Trophoblast cell (in vitro differentiated cells and primary cell): ENCODE data around the gene ERLIN1.

ENCODE experiments used
- DNase-seq, 2 donors: peaks; one replicate each; pipeline ENCODE4 v3.0.0-alpha.2; 2016
- H2AFZ ChIP-seq: 2 replicates; pipeline ENCODE4 v1.6.1; 2013; ENCODE audit warnings: low read length, moderate library complexity, mild to moderate bottlenecking; ENCODE audit not compliant: insufficient read depth, poor library complexity
- H2AK5ac ChIP-seq: 2 replicates; pipeline ENCODE4 v1.6.1; 2013; ENCODE audit warnings: mild to moderate bottlenecking, low read length
- H2BK120ac ChIP-seq: 2 replicates; pipeline ENCODE4 v1.6.1; 2013; ENCODE audit warnings: low read length, mild to moderate bottlenecking, moderate library complexity; ENCODE audit not compliant: insufficient read depth, poor library complexity
- H2BK12ac ChIP-seq: 2 replicates; pipeline ENCODE4 v1.6.1; 2013; ENCODE audit warnings: mild to moderate bottlenecking, low read length, moderate library complexity
- H2BK5ac ChIP-seq: 2 replicates; pipeline ENCODE4 v1.6.1; 2013; ENCODE audit warnings: low read length, low read depth, moderate library complexity, mild to moderate bottlenecking; ENCODE audit not compliant: poor library complexity
- H3K14ac ChIP-seq: 2 replicates; pipeline ENCODE4 v1.6.1; 2013; ENCODE audit warnings: mild to moderate bottlenecking, low read length
- H3K18ac ChIP-seq: 2 replicates; pipeline ENCODE4 v1.6.1; 2013; ENCODE audit warnings: mild to moderate bottlenecking, low read length
- H3K23ac ChIP-seq: 2 replicates; pipeline ENCODE4 v1.6.1; 2013; ENCODE audit warnings: low read length
- H3K27ac ChIP-seq: 2 replicates; pipeline ENCODE4 v1.5.1; 2013; ENCODE audit warnings: low read depth, mild to moderate bottlenecking, inconsistent platforms, low read length, moderate library complexity
- H3K27me3 ChIP-seq: 2 replicates; pipeline ENCODE4 v1.6.1; 2013; ENCODE audit warnings: inconsistent platforms, mild to moderate bottlenecking, low read length, moderate library complexity; ENCODE audit not compliant: insufficient read depth
- H3K36me3 ChIP-seq, 2 experiments: 1 replicate in 1 of 2; 2 replicates in 1 of 2; pipeline ENCODE4 v1.6.1; 2013; ENCODE audit warnings: low read length in 2 of 2, mild to moderate bottlenecking in 2 of 2, moderate library complexity in 1 of 2; ENCODE audit not compliant: insufficient read depth in 2 of 2, control insufficient read depth in 1 of 2
- H3K4ac ChIP-seq: 2 replicates; pipeline ENCODE4 v1.6.1; 2013; ENCODE audit warnings: low read depth, mild to moderate bottlenecking, low read length, moderate library complexity
- H3K4me1 ChIP-seq, 2 experiments: 1 replicate in 1 of 2; 2 replicates in 1 of 2; pipeline ENCODE4 v1.6.1; 2013; ENCODE audit warnings: low read length in 2 of 2, mild to moderate bottlenecking in 2 of 2, moderate library complexity in 1 of 2; ENCODE audit not compliant: insufficient read depth in 2 of 2, control insufficient read depth in 1 of 2
- H3K4me2 ChIP-seq: 2 replicates; pipeline ENCODE4 v1.6.1; 2013; ENCODE audit warnings: inconsistent platforms, mild to moderate bottlenecking, low read length, moderate library complexity
- H3K4me3 ChIP-seq: 2 replicates; pipeline ENCODE4 v1.5.1; 2013; ENCODE audit warnings: mild to moderate bottlenecking, low read depth, low read length, inconsistent platforms
- H3K79me1 ChIP-seq: one replicate; pipeline ENCODE4 v1.6.1; 2013; ENCODE audit warnings: low read length
- H3K79me2 ChIP-seq: 2 replicates; pipeline ENCODE4 v1.6.1; 2013; ENCODE audit warnings: low read length, mild to moderate bottlenecking; ENCODE audit not compliant: control insufficient read depth, insufficient read depth, poor library complexity
- H3K9ac ChIP-seq: 2 replicates; pipeline ENCODE4 v1.6.1; 2013; ENCODE audit warnings: mild to moderate bottlenecking, low read length
- H3K9me3 ChIP-seq: 2 replicates; pipeline ENCODE4 v1.6.1; 2013; ENCODE audit warnings: low read depth, mild to moderate bottlenecking, control low read depth, inconsistent platforms, low read length; ENCODE audit not compliant: insufficient read depth
- H4K12ac ChIP-seq: 2 replicates; pipeline ENCODE4 v1.6.1; 2013; ENCODE audit warnings: low read depth, mild to moderate bottlenecking, low read length, moderate library complexity
- H4K8ac ChIP-seq: 2 replicates; pipeline ENCODE4 v1.6.1; 2013; ENCODE audit warnings: low read depth, mild to moderate bottlenecking, low read length, moderate library complexity
- H4K91ac ChIP-seq: one replicate; pipeline ENCODE4 v1.6.1; 2013; ENCODE audit warnings: low read depth, mild to moderate bottlenecking, low read length, moderate library complexity
- WGBS: extraction: QIAGEN DNeasy Blood & Tissue Kit; methylation state at CpG from one replicate; pipeline ENCODE4 v1.1.7; 2013; ENCODE audit warnings: missing lambda C conversion rate; ENCODE audit not compliant: insufficient read length, insufficient coverage; ENCODE audit errors: extremely low coverage; 5-methylcytosine and 5-hydroxymethylcytosine counted together

Gene ERLIN1

DNA sequence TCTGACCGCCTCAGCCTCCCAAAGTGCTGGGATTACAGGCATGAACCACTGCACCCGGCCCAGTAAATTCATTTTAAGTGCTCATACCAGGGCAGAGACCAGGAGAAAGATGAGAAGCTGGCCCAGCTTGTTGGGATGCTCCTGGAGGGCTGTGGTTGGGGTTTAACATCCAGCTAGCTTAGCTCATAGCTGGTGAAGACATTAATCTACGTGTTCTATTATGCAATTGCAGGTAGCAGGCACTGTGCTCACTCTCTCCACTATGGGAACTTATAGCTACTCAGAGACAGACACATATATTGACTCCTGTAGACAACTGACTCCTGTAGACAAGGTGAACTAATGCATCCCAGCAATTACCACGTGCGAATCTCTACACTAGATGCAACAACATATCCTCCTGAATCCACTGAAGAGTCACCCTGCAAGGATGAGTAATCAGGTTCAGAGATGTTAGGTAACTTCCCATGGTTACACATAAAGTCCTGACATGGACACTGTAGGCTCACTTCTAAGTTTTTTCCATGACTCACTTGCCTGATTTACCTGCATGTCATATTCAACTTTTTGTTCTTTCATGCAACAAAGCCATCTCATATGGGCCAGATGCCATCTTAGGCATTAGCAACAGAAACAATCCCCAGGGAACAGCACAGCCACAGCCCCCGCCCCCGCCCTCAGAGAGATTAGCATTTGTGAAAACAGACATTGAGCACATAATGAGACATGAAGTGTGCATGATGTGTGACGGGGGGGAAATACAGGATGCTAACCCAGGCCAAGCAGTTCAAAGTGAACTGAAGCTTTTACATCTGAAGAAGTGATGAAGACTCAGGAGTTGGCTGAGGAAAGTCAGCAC, 37.2 kb downstream of the ERLIN1 start:
- Histone ChIP-seq H3K79me1 (no peaks in the 10 kb centered on the region), H2BK12ac (no peak overlapping the region), H2BK120ac (no peak overlapping the region), H3K9ac (no peak overlapping the region), H3K14ac (no peak overlapping the region), H3K18ac (no peak overlapping the region), H2BK5ac (no peak overlapping the region), H3K4me1 (no peaks in the 10 kb centered on the region), H3K36me3 (peaks cover 2 to 25% of the 10 kb centered on the region in 2 experiments), H2AFZ (no peak overlapping the region), H3K23ac (no peak overlapping the region), H3K4ac (no peak overlapping the region), H3K27ac (no peak overlapping the region), H2AK5ac (no peak overlapping the region), H3K79me2 (no peaks in the 10 kb centered on the region), H4K12ac (no peak overlapping the region), H4K8ac (no peak overlapping the region), H3K4me2 (no peak overlapping the region), H3K4me3 (no peak overlapping the region), H3K27me3 (no peaks in the 10 kb centered on the region), H3K9me3 (no peaks in the 10 kb centered on the region), H4K91ac (no peak overlapping the region)
- peak; percentile 67 to 92 for DNase-seq
- no CpG with 5 or more reads among the region's 8 CpGs for WGBS

- Histone ChIP-seq H3K79me1 (no peaks in the 10 kb centered on the region), H3K9me3 (no peaks in the 10 kb centered on the region), H3K23ac (no peak overlapping the region), H3K36me3 (peaks cover 2 to 17% of the 10 kb centered on the region in 2 experiments), H3K27ac (no peak overlapping the region), H2AFZ (no peak overlapping the region), H3K18ac (no peak overlapping the region), H4K91ac (no peak overlapping the region), H3K4me1 (no peaks in the 10 kb centered on the region), H4K8ac (no peak overlapping the region), H3K14ac (no peak overlapping the region), H3K27me3 (no peaks in the 10 kb centered on the region), H3K4me3 (no peak overlapping the region), H2AK5ac (no peak overlapping the region), H2BK12ac (no peak overlapping the region), H3K4ac (no peak overlapping the region), H3K9ac (no peak overlapping the region), H3K79me2 (no peaks in the 10 kb centered on the region), H3K4me2 (no peak overlapping the region), H2BK5ac (no peak overlapping the region), H4K12ac (no peak overlapping the region), H2BK120ac (no peak overlapping the region)
- no CpG with 5 or more reads among the region's 2 CpGs for WGBS
- DNase-seq: peak; percentile 35 to 72
Observed at GRCh38 chr10:100146875-100147650, 38.8 kb downstream of the ERLIN1 start.

GRCh38 chr10:100146398-100146797, 39.4 kb downstream of the ERLIN1 start:
- Histone ChIP-seq H3K14ac (no peak overlapping the region), H3K27ac (no peak overlapping the region), H2AFZ (no peak overlapping the region), H2BK12ac (no peak overlapping the region), H3K36me3 (peaks cover 2 to 11% of the 10 kb centered on the region in 2 experiments), H3K18ac (no peak overlapping the region), H4K91ac (no peak overlapping the region), H3K4me3 (no peak overlapping the region), H2AK5ac (no peak overlapping the region), H3K4me1 (no peaks in the 10 kb centered on the region), H3K4me2 (no peak overlapping the region), H3K79me1 (no peaks in the 10 kb centered on the region), H3K9me3 (no peaks in the 10 kb centered on the region), H3K23ac (no peak overlapping the region), H3K27me3 (no peaks in the 10 kb centered on the region), H3K79me2 (no peaks in the 10 kb centered on the region), H4K8ac (no peak overlapping the region), H2BK120ac (no peak overlapping the region), H3K9ac (no peak overlapping the region), H4K12ac (no peak overlapping the region), H2BK5ac (no peak overlapping the region), H3K4ac (no peak overlapping the region)
- no CpG with 5 or more reads among the region's 4 CpGs for WGBS
- peak in 1 of 2 donors; percentile 45 for DNase-seq

DNA sequence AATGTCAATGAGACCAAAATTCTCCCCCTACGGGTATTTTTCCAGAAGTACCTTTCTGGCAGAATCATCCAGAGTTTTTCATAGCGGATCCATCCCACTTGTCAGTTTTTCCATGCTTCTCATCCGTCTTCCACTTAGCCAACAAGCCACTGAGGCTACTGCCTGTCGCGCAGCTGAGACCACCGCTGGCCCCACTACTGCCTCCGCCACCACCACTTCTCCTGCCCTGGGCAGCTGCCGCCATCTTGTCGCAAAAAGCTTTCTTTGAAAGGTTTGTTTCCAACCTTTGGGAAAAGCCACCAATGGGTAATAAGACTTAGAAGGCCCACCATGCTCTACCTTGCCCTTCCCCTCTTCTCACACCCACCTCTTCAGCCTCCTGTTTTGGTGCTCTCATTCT, 42.1 kb downstream of the ERLIN1 start:
- Histone ChIP-seq H3K79me1 (no peaks in the 10 kb centered on the region), H3K9me3 (no peaks in the 10 kb centered on the region), H3K36me3 (no peaks in the 10 kb centered on the region), H2BK5ac (no peak overlapping the region), H3K4me2 (no peak overlapping the region), H2BK120ac (no peak overlapping the region), H4K12ac (no peak overlapping the region), H3K4me3 (no peak overlapping the region), H4K91ac (no peak overlapping the region), H2BK12ac (no peak overlapping the region), H2AK5ac (no peak overlapping the region), H3K79me2 (no peaks in the 10 kb centered on the region), H4K8ac (no peak overlapping the region), H3K9ac (no peak overlapping the region), H3K27ac (no peak overlapping the region), H3K4ac (no peak overlapping the region), H3K14ac (no peak overlapping the region), H3K23ac (no peak overlapping the region), H2AFZ (no peak overlapping the region), H3K18ac (no peak overlapping the region), H3K27me3 (no peaks in the 10 kb centered on the region), H3K4me1 (no peaks in the 10 kb centered on the region)
- DNase-seq: no peak
- WGBS: no CpG with 5 or more reads among the region's 9 CpGs
